H1 (cell line): ENCODE data around the gene EPDR1. TPM values are rescaled to one million over a fixed set of nuclear protein-coding genes. Genes with fewer than 3 reads are reported as not detected.

Experiments
- KDM5A ChIP-seq: fragments of 200-600 bp; IDR thresholded peaks from 2 replicates; pipeline ENCODE4 v1.7.1; 2012; ENCODE audit warnings: mild to moderate bottlenecking, low read length, inconsistent platforms, mixed read lengths
- SIN3A ChIP-seq, 2 experiments: IDR thresholded peaks in 1 of 2; conservative IDR thresholded peaks in 1 of 2; 2 replicates each; pipeline ENCODE4 v1.6.1; 2011 to 2012; ENCODE audit warnings: low read length in 2 of 2, improper control_type of control experiment in 1 of 2, low read depth in 1 of 2, mild to moderate bottlenecking in 1 of 2
- polyA plus RNA-seq, 7 experiments: library from polyadenylated mRNA; depleted of rRNA in 3 of 7; stranded (reverse) in 5 of 7; unstranded in 2 of 7; fragments of >200 nt in 5 of 7; fragments of 200-250 nt in 2 of 7; gene quantifications; 1 replicate in 5 of 7; 2 replicates in 1 of 7; 4 replicates in 1 of 7; pipeline versions ENCODE4 v1.2.1 to v1.2.3, GENCODE V29; 2011 to 2013; ENCODE audit warnings: missing spikeins in 2 of 7, mixed read lengths in 2 of 7
- total RNA-seq: library from RNA; stranded (reverse); fragmentation: NEBNext Ultra II Directional; extraction: Animal tissue kit (Norgen Biotek cat#: 25700); gene quantifications from 2 replicates; pipeline ENCODE4 v1.2.1, GENCODE V29; 2021
- TF ChIP-seq, protein P1 (sequence below): fragments of 300-600 bp; sonication (generic); IDR thresholded peaks from 2 replicates; pipeline ENCODE4 v1.7.1; 2012; ENCODE audit warnings: low read length, moderate library complexity, mild to moderate bottlenecking, inconsistent platforms; ENCODE audit not compliant: insufficient replicate concordance

EPDR1 gene
- total and polyA plus RNA-seq, 2 of the 8 experiments (the other 6 are each of a cell fraction or from before 2014, with no cell fraction given): 6.4 to 8.2 TPM

DNA sequence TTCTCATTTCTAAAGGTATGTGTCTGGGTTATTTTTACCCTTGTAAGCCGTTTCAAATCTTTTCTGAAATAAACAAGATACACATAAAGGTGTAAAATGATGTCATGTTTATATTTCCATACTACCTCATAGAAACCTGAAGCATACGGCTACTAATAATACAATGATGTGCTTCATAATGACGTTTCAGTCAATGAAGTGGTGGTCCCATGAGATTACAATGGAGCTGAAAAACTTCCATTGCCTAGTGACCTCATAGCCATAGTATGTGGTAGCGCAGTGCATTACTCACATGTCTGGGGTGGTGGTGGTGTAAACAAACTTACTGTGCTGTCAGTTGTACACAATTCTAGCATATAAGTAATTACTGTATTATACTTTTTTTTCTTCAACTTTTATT, 24.9 kb downstream of the EPDR1 start (continued):
- TF ChIP-seq, protein P1, sequence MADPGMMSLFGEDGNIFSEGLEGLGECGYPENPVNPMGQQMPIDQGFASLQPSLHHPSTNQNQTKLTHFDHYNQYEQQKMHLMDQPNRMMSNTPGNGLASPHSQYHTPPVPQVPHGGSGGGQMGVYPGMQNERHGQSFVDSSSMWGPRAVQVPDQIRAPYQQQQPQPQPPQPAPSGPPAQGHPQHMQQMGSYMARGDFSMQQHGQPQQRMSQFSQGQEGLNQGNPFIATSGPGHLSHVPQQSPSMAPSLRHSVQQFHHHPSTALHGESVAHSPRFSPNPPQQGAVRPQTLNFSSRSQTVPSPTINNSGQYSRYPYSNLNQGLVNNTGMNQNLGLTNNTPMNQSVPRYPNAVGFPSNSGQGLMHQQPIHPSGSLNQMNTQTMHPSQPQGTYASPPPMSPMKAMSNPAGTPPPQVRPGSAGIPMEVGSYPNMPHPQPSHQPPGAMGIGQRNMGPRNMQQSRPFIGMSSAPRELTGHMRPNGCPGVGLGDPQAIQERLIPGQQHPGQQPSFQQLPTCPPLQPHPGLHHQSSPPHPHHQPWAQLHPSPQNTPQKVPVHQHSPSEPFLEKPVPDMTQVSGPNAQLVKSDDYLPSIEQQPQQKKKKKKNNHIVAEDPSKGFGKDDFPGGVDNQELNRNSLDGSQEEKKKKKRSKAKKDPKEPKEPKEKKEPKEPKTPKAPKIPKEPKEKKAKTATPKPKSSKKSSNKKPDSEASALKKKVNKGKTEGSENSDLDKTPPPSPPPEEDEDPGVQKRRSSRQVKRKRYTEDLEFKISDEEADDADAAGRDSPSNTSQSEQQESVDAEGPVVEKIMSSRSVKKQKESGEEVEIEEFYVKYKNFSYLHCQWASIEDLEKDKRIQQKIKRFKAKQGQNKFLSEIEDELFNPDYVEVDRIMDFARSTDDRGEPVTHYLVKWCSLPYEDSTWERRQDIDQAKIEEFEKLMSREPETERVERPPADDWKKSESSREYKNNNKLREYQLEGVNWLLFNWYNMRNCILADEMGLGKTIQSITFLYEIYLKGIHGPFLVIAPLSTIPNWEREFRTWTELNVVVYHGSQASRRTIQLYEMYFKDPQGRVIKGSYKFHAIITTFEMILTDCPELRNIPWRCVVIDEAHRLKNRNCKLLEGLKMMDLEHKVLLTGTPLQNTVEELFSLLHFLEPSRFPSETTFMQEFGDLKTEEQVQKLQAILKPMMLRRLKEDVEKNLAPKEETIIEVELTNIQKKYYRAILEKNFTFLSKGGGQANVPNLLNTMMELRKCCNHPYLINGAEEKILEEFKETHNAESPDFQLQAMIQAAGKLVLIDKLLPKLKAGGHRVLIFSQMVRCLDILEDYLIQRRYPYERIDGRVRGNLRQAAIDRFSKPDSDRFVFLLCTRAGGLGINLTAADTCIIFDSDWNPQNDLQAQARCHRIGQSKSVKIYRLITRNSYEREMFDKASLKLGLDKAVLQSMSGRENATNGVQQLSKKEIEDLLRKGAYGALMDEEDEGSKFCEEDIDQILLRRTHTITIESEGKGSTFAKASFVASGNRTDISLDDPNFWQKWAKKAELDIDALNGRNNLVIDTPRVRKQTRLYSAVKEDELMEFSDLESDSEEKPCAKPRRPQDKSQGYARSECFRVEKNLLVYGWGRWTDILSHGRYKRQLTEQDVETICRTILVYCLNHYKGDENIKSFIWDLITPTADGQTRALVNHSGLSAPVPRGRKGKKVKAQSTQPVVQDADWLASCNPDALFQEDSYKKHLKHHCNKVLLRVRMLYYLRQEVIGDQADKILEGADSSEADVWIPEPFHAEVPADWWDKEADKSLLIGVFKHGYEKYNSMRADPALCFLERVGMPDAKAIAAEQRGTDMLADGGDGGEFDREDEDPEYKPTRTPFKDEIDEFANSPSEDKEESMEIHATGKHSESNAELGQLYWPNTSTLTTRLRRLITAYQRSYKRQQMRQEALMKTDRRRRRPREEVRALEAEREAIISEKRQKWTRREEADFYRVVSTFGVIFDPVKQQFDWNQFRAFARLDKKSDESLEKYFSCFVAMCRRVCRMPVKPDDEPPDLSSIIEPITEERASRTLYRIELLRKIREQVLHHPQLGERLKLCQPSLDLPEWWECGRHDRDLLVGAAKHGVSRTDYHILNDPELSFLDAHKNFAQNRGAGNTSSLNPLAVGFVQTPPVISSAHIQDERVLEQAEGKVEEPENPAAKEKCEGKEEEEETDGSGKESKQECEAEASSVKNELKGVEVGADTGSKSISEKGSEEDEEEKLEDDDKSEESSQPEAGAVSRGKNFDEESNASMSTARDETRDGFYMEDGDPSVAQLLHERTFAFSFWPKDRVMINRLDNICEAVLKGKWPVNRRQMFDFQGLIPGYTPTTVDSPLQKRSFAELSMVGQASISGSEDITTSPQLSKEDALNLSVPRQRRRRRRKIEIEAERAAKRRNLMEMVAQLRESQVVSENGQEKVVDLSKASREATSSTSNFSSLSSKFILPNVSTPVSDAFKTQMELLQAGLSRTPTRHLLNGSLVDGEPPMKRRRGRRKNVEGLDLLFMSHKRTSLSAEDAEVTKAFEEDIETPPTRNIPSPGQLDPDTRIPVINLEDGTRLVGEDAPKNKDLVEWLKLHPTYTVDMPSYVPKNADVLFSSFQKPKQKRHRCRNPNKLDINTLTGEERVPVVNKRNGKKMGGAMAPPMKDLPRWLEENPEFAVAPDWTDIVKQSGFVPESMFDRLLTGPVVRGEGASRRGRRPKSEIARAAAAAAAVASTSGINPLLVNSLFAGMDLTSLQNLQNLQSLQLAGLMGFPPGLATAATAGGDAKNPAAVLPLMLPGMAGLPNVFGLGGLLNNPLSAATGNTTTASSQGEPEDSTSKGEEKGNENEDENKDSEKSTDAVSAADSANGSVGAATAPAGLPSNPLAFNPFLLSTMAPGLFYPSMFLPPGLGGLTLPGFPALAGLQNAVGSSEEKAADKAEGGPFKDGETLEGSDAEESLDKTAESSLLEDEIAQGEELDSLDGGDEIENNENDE: no peak
- TF ChIP-seq KDM5A (no peak), SIN3A (conservative IDR thresholded peaks at IDR 0.05 in 1 of 2, IDR thresholded peaks at IDR 0.05 in 1 of 2; ENCODE audit: low read depth in 1 of 2, low read length in 2 of 2) (no peak)
- TF ChIP-seq, all 59 proteins: peak for 0
